ENCODE measurements around the gene PRRT1B. TPM values are rescaled to one million over a fixed set of nuclear protein-coding genes. Genes with fewer than 3 reads are reported as not detected.

Gene PRRT1B
- total and polyA plus RNA-seq, 9 of the 15 experiments (the other 6 are each of a cell fraction or from before 2014, with no cell fraction given) = not detected

DNA sequence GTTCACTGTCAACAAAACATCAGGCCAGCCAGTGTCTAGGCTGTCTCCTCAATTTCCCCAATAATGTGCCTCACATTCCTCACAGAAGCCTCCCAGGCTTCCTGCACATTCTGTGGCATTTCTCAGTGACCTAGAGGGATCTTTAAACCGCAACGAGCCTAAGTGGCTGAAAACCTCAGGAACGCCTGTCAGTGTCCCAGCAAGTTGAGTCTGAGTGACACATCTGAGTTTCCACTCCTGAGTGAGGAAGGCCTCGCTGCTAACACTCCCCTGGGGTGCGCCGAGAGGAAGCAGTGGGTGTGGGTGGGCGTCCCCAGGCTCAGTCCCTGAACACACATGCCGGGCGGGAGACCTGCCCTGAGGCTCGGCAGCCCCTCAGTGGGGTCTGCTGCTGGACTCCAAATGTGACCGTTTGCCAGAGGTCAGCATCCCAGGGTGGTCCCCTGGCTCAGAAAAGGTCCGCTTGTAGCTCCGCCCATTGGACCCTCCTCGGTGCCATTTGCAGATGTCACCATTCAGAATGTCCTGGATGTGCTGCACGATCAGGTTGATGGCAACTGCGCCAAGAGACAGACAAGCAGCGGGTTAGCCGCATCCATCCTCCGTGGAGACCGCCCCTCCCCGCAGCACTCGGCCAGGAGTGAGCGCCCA lies 20.5 kb upstream of the PRRT1B start:
- POLR2A ChIA-PET = no interaction called here
- Histone ChIP-seq H4K20me1 (replicated peaks; ENCODE audit: control insufficient read depth, insufficient read depth, low read length) (no peaks in the 10 kb centered on the region; the same call in 1 of the 2 replicates), H3K79me2 (ENCODE audit: control insufficient read depth, insufficient read depth, low read length) (0 out of 3 replicates have a peak, but pooled peaks cover 2% of the 10 kb centered on the region), H3K36me3 (ENCODE audit: control insufficient read depth, insufficient read depth, low read length) (peaks cover 93% of the 10 kb centered on the region; the same call in 2 of the 3 replicates), H3K27ac (ENCODE audit: extremely low read depth, low read depth, low read length) (no peak overlapping the region), H2AFZ (ENCODE audit: low read depth, low read length) (no peak overlapping the region), H3K9ac (ENCODE audit: insufficient read depth in 1 of 2, low read depth in 2 of 2, low read length in 2 of 2) (0 out of 4 replicates have a peak overlapping the region, but pooled peaks of 1 of the 2 experiments have one; percentile 50), H3K27me3 (ENCODE audit: control insufficient read depth in 2 of 2, insufficient read depth in 2 of 2, low read length in 2 of 2) (no peaks in the 10 kb centered on the region), H3K4me1 (replicated peaks in 1 of 2; ENCODE audit: control insufficient read depth in 2 of 2, insufficient read depth in 2 of 2, low read length in 2 of 2) (peaks cover 0 to 27% of the 10 kb centered on the region in 2 experiments; a peak in 1 of 5 replicates), H3K9me1 (ENCODE audit: control insufficient read depth, insufficient read depth, low read length) (no peaks in the 10 kb centered on the region), H3K9me3 (replicated peaks; ENCODE audit: control insufficient read depth, insufficient read depth, low read depth, low read length) (no peaks in the 10 kb centered on the region), H3K4me2 (ENCODE audit: insufficient read depth, low read length) (no peak overlapping the region), H3K4me3 (no peak overlapping the region)
- TF ChIP-seq RBFOX2 (IDR thresholded peaks at IDR 0.05; ENCODE audit: low read depth, low read length) = peak; percentile 18; the same call in 1 of the 2 replicates
- TF ChIP-seq KAT8 (IDR thresholded peaks at IDR 0.05; ENCODE audit: low read depth) = no peak
- TF ChIP-seq, protein P1, sequence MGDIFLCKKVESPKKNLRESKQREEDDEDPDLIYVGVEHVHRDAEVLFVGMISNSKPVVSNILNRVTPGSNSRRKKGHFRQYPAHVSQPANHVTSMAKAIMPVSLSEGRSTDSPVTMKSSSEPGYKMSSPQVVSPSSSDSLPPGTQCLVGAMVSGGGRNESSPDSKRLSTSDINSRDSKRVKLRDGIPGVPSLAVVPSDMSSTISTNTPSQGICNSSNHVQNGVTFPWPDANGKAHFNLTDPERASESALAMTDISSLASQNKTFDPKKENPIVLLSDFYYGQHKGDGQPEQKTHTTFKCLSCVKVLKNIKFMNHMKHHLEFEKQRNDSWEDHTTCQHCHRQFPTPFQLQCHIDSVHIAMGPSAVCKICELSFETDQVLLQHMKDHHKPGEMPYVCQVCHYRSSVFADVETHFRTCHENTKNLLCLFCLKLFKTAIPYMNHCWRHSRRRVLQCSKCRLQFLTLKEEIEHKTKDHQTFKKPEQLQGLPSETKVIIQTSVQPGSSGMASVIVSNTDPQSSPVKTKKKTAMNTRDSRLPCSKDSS (IDR thresholded peaks at IDR 0.05; ENCODE audit: low read depth, partially characterized antibody) = no peak
- TF ChIP-seq POLR2G (IDR thresholded peaks at IDR 0.05; ENCODE audit: low read depth, low read length) = peak; percentile 53; the same call in 1 of the 2 replicates
- TF ChIP-seq, protein P2, sequence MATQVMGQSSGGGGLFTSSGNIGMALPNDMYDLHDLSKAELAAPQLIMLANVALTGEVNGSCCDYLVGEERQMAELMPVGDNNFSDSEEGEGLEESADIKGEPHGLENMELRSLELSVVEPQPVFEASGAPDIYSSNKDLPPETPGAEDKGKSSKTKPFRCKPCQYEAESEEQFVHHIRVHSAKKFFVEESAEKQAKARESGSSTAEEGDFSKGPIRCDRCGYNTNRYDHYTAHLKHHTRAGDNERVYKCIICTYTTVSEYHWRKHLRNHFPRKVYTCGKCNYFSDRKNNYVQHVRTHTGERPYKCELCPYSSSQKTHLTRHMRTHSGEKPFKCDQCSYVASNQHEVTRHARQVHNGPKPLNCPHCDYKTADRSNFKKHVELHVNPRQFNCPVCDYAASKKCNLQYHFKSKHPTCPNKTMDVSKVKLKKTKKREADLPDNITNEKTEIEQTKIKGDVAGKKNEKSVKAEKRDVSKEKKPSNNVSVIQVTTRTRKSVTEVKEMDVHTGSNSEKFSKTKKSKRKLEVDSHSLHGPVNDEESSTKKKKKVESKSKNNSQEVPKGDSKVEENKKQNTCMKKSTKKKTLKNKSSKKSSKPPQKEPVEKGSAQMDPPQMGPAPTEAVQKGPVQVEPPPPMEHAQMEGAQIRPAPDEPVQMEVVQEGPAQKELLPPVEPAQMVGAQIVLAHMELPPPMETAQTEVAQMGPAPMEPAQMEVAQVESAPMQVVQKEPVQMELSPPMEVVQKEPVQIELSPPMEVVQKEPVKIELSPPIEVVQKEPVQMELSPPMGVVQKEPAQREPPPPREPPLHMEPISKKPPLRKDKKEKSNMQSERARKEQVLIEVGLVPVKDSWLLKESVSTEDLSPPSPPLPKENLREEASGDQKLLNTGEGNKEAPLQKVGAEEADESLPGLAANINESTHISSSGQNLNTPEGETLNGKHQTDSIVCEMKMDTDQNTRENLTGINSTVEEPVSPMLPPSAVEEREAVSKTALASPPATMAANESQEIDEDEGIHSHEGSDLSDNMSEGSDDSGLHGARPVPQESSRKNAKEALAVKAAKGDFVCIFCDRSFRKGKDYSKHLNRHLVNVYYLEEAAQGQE (IDR thresholded peaks at IDR 0.05; ENCODE audit: borderline replicate concordance) = no peak
- TF ChIP-seq, protein P2 (CRISPR knock-in tag; IDR thresholded peaks at IDR 0.05; ENCODE audit: low read depth) = no peak
- in situ Hi-C loops (cut with MboI) = no loop called here
- FAIRE-seq (no peak), DNase-seq (ENCODE audit: extremely low read depth in 1 of 4, low spot score in 3 of 4) (no peak), ATAC-seq (no peak)
- WGBS (ENCODE audit: insufficient coverage, low coverage, missing lambda C conversion rate) = 86% methylated on average over 16 of the region's 23 CpGs
- intact Hi-C loops (cut with micrococcal nuclease) = no loop called here
- BruUV-seq (replicated peaks) = no TSS peak
- CTCF ChIA-PET (ENCODE audit: low intra/inter-chr PET ratio) = no interaction called here
